NB4 (cell line): ENCODE data around the gene METTL26.

Source experiments
- MYC ChIP-seq: IDR thresholded peaks from 2 replicates; pipeline ENCODE4 v1.6.1; 2011; ENCODE audit warnings: low read depth, low read length
- POLR2A ChIP-seq: IDR thresholded peaks from 2 replicates; pipeline ENCODE4 v1.6.1; 2011; ENCODE audit warnings: mild to moderate bottlenecking; ENCODE audit not compliant: insufficient read length; ENCODE audit errors: extremely low read depth
- TF ChIP-seq, protein P1 (sequence below): IDR thresholded peaks from one replicate; pipeline ENCODE4 v1.5.1; 2012; ENCODE audit warnings: low read depth, low read length
- TF ChIP-seq, protein P2 (sequence below): IDR thresholded peaks from 2 replicates; pipeline ENCODE4 v1.6.1; 2011; ENCODE audit warnings: low read depth, low read length

DNA sequence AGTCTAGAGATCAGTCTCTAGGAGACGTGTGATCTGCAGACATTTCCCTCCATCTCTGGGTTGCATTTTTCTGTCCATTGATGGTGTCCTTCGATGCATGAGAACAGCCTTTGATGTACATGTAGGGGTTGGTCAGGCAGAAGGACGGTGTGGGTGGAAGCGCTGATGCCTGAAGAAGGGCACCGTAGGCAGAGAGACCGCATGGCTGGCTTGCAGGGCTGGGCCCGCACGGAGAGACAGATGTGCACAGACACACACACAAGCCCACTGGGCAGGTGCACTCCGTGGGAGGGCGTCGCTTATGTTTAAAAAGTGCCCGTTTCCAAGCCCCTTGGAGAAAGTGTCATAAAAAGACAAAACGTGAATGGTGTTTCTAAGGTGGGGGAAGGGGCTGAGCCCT, 21.0 kb downstream of the METTL26 start:
- no peak for TF ChIP-seq POLR2A
- TF ChIP-seq, protein P1, sequence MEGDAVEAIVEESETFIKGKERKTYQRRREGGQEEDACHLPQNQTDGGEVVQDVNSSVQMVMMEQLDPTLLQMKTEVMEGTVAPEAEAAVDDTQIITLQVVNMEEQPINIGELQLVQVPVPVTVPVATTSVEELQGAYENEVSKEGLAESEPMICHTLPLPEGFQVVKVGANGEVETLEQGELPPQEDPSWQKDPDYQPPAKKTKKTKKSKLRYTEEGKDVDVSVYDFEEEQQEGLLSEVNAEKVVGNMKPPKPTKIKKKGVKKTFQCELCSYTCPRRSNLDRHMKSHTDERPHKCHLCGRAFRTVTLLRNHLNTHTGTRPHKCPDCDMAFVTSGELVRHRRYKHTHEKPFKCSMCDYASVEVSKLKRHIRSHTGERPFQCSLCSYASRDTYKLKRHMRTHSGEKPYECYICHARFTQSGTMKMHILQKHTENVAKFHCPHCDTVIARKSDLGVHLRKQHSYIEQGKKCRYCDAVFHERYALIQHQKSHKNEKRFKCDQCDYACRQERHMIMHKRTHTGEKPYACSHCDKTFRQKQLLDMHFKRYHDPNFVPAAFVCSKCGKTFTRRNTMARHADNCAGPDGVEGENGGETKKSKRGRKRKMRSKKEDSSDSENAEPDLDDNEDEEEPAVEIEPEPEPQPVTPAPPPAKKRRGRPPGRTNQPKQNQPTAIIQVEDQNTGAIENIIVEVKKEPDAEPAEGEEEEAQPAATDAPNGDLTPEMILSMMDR, result no peak
- TF ChIP-seq, protein P2, sequence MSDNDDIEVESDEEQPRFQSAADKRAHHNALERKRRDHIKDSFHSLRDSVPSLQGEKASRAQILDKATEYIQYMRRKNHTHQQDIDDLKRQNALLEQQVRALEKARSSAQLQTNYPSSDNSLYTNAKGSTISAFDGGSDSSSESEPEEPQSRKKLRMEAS, result no peak
- no peak for TF ChIP-seq MYC
